Measurements from ENCODE around the gene CTSC. TPM values are rescaled to one million over a fixed set of nuclear protein-coding genes. Genes with fewer than 3 reads are reported as not detected.

CTSC gene
- total RNA-seq: 10 to 100 TPM; 24.5 to 59.0 (median 31.6) TPM

- peaks cover 18% of the 10 kb centered on the region for H3K4me1 ChIP-seq
- peak; percentile 93 to 94 for DNase-seq (ENCODE audit: low spot score in 2 of 2)
- H3K9me3 ChIP-seq: no peaks in the 10 kb centered on the region
- WGBS: 2% methylated on average over 44 of the region's 54 CpGs
- H3K36me3 ChIP-seq: no peaks in the 10 kb centered on the region
- peak within 1 kb of the TSS; percentile 86 for H3K27ac ChIP-seq
- no peaks in the 10 kb centered on the region for H3K27me3 ChIP-seq
- TF ChIP-seq POLR2AphosphoS5 (IDR thresholded peaks at IDR 0.05) (peak in 2 of 3 donors; percentile 25 to 64), POLR2A (IDR thresholded peaks at IDR 0.05) (peak in 1 of 2 donors; percentile 45), EP300 (IDR thresholded peaks at IDR 0.05) (no peak)
- H3K4me3 ChIP-seq: peak within 1 kb of the TSS; percentile 75
Measured at GRCh38 chr11:88337181-88337986, at the start of gene CTSC. Gene CTSC (minus strand): TSS chr11:88337736. CDS start chr11:88337672, 64 bp downstream.

- H3K27ac ChIP-seq: no peak overlapping the region
- H3K36me3 ChIP-seq: no peaks in the 10 kb centered on the region
- H3K4me3 ChIP-seq: no peak overlapping the region
- no peak for DNase-seq (ENCODE audit: low spot score in 2 of 2)
- no peaks in the 10 kb centered on the region for H3K9me3 ChIP-seq
- no peak for TF ChIP-seq CTCF (IDR thresholded peaks at IDR 0.05)
- no peak for TF ChIP-seq EP300 (IDR thresholded peaks at IDR 0.05)
- no peak for TF ChIP-seq POLR2AphosphoS5 (IDR thresholded peaks at IDR 0.05)
- TF ChIP-seq POLR2A (IDR thresholded peaks at IDR 0.05): no peak
- H3K4me1 ChIP-seq: peaks cover 4% of the 10 kb centered on the region
- H3K27me3 ChIP-seq: no peaks in the 10 kb centered on the region
- 85% methylated on average over 3 of the region's 3 CpGs for WGBS
Measured at GRCh38 chr11:88384669-88385005, 47.1 kb upstream of the CTSC start.

- H3K4me1 ChIP-seq: peaks cover 4% of the 10 kb centered on the region
- 71% methylated on average over 4 of the region's 4 CpGs for WGBS
- TF ChIP-seq POLR2AphosphoS5 (IDR thresholded peaks at IDR 0.05) (no peak), CTCF (IDR thresholded peaks at IDR 0.05) (no peak), EP300 (IDR thresholded peaks at IDR 0.05) (no peak), POLR2A (IDR thresholded peaks at IDR 0.05) (no peak)
- no peaks in the 10 kb centered on the region for H3K27me3 ChIP-seq
- H3K27ac ChIP-seq: no peak overlapping the region
- H3K9me3 ChIP-seq: no peaks in the 10 kb centered on the region
- H3K36me3 ChIP-seq: no peaks in the 10 kb centered on the region
- no peak overlapping the region for H3K4me3 ChIP-seq
- DNase-seq (ENCODE audit: low spot score in 2 of 2): no peak
Measured at GRCh38 chr11:88384004-88384668, 46.6 kb upstream of the CTSC start.

GRCh38 chr11:88383447-88383846 is 45.9 kb upstream of the CTSC start:
- H3K27ac ChIP-seq: no peak overlapping the region

GRCh38 chr11:88379130-88379529 is 41.6 kb upstream of the CTSC start:
- H3K4me1 ChIP-seq: peaks cover 4% of the 10 kb centered on the region
- H3K27me3 ChIP-seq: no peaks in the 10 kb centered on the region
- WGBS: 94% methylated on average over 3 of the region's 3 CpGs
- H3K36me3 ChIP-seq: no peaks in the 10 kb centered on the region
- H3K4me3 ChIP-seq: no peak overlapping the region
- TF ChIP-seq POLR2AphosphoS5 (IDR thresholded peaks at IDR 0.05): no peak
- TF ChIP-seq CTCF (IDR thresholded peaks at IDR 0.05): no peak
- TF ChIP-seq EP300 (IDR thresholded peaks at IDR 0.05): no peak
- TF ChIP-seq POLR2A (IDR thresholded peaks at IDR 0.05): no peak
- DNase-seq (ENCODE audit: low spot score in 2 of 2): no peak
- no peaks in the 10 kb centered on the region for H3K9me3 ChIP-seq
- no peak overlapping the region for H3K27ac ChIP-seq

More at GRCh38 chr11:88383447-88383846, 45.9 kb upstream of the CTSC start:
- no peak for TF ChIP-seq POLR2AphosphoS5 (IDR thresholded peaks at IDR 0.05)
- no peak for TF ChIP-seq POLR2A (IDR thresholded peaks at IDR 0.05)
- no peak for TF ChIP-seq CTCF (IDR thresholded peaks at IDR 0.05)
- no peak for TF ChIP-seq EP300 (IDR thresholded peaks at IDR 0.05)
- H3K9me3 ChIP-seq: no peaks in the 10 kb centered on the region
- no peaks in the 10 kb centered on the region for H3K36me3 ChIP-seq
- peaks cover 4% of the 10 kb centered on the region for H3K4me1 ChIP-seq
- no peak for DNase-seq (ENCODE audit: low spot score in 2 of 2)
- H3K4me3 ChIP-seq: no peak overlapping the region
- H3K27me3 ChIP-seq: no peaks in the 10 kb centered on the region
- 32% methylated on average over 3 of the region's 3 CpGs for WGBS
